NCI-H2081 (cell line): Measurements from ENCODE around the gene ASL.
A peak's percentile ranks its signal among the peaks of the same experiment; 100 is the strongest.
"Not testable (repeated sequence)": the region's sequence is repeated elsewhere in the genome, so short reads cannot be mapped to it uniquely, and the experiment has no call there.

Source experiments
- DNase-seq, 2 experiments: peaks; one replicate each; lab custom pipeline; 2025; lab: John Stamatoyannopoulos, UW

ASL gene

GRCh38 chr7:66119245-66119850 is 43.7 kb downstream of the ASL start:
- no peak for DNase-seq

GRCh38 chr7:66123175-66123528 is 47.5 kb downstream of the ASL start:
- DNase-seq, result no peak

- DNase-seq, result not testable (repeated sequence)
Observed at GRCh38 chr7:66124569-66124861, 48.9 kb downstream of the ASL start.

GRCh38 chr7:66125052-66125694 is 49.6 kb downstream of the ASL start:
- DNase-seq, result no peak

DNA sequence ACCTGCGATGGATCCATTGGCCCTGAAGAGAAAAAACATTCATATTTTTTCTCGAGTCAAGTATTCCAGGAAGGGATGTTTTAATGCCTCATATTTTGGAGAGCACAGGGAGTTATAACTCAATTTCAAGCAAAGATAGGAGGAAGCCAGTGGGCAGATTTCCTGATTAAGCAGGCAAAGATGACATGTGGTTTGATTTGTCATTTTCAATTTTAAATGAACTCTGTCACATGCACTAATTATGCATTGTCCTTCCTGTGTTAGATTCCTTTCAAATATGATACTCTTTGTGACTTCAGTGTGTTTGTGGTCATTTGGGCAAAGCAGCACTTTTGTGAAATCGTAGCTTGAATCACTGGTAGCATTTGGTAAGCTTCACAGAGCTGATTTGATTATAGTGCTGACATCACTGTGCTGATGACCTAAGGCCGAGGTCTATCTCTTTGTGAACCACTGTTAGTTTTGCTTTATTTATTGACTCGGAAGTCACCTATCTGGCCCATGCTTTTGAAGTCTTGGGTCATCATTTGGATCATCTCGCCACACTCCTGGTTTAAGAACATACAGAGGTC is 50.2 kb downstream of the ASL start:
- DNase-seq, result not testable (repeated sequence)

- DNase-seq, result not testable (repeated sequence)
Observed at GRCh38 chr7:66127172-66127571, 51.6 kb downstream of the ASL start.

DNA sequence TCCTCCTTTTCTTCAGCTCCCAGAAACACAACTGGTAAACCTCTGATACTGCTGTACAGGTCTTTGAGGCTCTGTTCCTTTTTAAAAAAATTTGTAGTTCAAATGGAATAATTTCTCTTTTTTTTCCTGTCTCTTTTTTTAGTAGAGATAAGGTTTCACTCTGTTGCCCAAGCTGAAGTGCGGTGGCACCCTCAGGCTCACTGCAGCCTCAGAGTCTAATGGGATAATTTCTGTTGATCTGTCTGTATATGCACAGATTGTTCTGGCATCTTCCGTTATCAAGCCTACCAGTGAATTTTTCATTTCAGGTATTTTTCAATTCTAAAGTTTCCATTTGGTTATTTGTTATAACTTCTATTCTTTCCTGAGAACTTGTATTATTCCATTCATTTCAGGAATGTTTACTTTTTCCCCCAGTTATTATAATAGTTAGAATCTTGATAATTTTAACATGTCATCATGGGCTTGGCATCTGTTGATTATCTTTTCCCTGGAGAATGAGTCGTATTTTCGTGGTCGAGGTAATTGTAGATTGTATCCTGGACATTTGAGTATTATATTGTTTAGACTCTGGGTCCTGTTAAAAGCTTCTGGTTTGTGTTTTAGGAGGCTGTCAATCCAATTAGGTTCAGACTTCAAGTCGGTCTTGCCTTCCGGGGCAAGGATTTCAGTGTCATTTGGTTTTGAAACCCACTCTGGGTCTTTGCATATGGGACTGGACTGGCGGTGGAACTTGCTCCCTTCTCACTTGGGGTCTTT is 63.6 kb downstream of the ASL start:
- DNase-seq, result no peak

GRCh38 chr7:66140924-66141323 is 65.3 kb downstream of the ASL start:
- peak in 1 of 2 experiments; percentile 30 for DNase-seq

DNA sequence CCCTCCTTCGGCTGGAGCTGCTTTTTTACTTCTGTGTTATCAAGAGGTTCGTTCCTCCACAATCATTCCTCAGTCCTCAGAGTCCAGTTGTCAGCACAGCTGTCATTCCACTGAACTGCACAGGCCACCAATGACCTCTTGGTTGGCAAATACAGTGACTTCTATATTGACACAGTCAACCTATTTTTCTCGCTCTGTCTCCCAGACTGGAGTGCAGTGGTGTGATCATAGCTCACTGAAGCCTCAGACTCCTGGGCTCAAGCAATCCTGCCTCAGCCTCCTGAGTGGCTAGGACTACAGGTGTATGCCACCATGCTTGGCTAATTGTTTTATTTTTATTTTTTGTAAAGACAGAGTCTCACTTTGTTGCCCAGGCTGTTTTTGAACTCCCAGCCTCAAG is 66.7 kb downstream of the ASL start:
- no peak for DNase-seq

- DNase-seq, result no peak
Observed at GRCh38 chr7:66142996-66143395, 67.4 kb downstream of the ASL start.
